ENCODE measurements around the gene MTHFSD. TPM values are rescaled to one million over a fixed set of nuclear protein-coding genes. Genes with fewer than 3 reads are reported as not detected.

Gene MTHFSD
- total and polyA plus RNA-seq, 10 of the 15 experiments (the other 5 are each of a cell fraction or from before 2014, with no cell fraction given) = 2.2 to 24.5 (median 18.1) TPM

GRCh38 chr16:86481607-86482006 is 73.4 kb downstream of the MTHFSD start:
- TF ChIP-seq TCF3 (IDR thresholded peaks at IDR 0.05; ENCODE audit: borderline replicate concordance, insufficient read depth, low read depth, low read length) = no peak
- TF ChIP-seq NR2C2 (IDR thresholded peaks at IDR 0.05; ENCODE audit: borderline replicate concordance, control insufficient read depth, insufficient read length, low read depth) = no peak
- TF ChIP-seq SMC3 (IDR thresholded peaks at IDR 0.05; ENCODE audit: borderline replicate concordance, low read length) = no peak
- no peak for TF ChIP-seq HDAC2 (IDR thresholded peaks at IDR 0.05)
- no peak for TF ChIP-seq ZNF384 (IDR thresholded peaks at IDR 0.05; ENCODE audit: borderline replicate concordance, low read depth, low read length)
- TF ChIP-seq ATF7 (IDR thresholded peaks at IDR 0.05; ENCODE audit: low read depth) = no peak
- no peak for TF ChIP-seq POLR2AphosphoS2 (IDR thresholded peaks at IDR 0.05; ENCODE audit: low read depth, low read length)
- TF ChIP-seq BCLAF1 (IDR thresholded peaks at IDR 0.05) = no peak
- TF ChIP-seq KAT2A (conservative IDR thresholded peaks at IDR 0.05; ENCODE audit: control insufficient read depth, low read depth, low read length) = no peak
- no peak for TF ChIP-seq TARDBP (IDR thresholded peaks at IDR 0.05; ENCODE audit: borderline replicate concordance)
- TF ChIP-seq ZBTB11 (CRISPR knock-in tag; IDR thresholded peaks at IDR 0.05) = no peak
- no peak for TF ChIP-seq SRF (IDR thresholded peaks at IDR 0.05; ENCODE audit: low read depth in 2 of 2, low read length in 2 of 2)
- no peak for TF ChIP-seq PML (IDR thresholded peaks at IDR 0.05; ENCODE audit: low read length)
- TF ChIP-seq POLR2A (IDR thresholded peaks at IDR 0.05; ENCODE audit: low read depth, low read length) = no peak
- no peak for TF ChIP-seq STAT3 (IDR thresholded peaks at IDR 0.05; ENCODE audit: low read depth, low read length)
- TF ChIP-seq, protein P1, sequence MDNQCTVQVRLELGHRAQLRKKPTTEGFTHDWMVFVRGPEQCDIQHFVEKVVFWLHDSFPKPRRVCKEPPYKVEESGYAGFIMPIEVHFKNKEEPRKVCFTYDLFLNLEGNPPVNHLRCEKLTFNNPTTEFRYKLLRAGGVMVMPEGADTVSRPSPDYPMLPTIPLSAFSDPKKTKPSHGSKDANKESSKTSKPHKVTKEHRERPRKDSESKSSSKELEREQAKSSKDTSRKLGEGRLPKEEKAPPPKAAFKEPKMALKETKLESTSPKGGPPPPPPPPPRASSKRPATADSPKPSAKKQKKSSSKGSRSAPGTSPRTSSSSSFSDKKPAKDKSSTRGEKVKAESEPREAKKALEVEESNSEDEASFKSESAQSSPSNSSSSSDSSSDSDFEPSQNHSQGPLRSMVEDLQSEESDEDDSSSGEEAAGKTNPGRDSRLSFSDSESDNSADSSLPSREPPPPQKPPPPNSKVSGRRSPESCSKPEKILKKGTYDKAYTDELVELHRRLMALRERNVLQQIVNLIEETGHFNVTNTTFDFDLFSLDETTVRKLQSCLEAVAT (IDR thresholded peaks at IDR 0.05) = no peak
- TF ChIP-seq CBFB (IDR thresholded peaks at IDR 0.05; ENCODE audit: low read depth) = no peak
- no peak for TF ChIP-seq HDGF (IDR thresholded peaks at IDR 0.05)
- no peak for TF ChIP-seq CEBPB (IDR thresholded peaks at IDR 0.05; ENCODE audit: borderline replicate concordance in 1 of 2, low read depth in 2 of 2, low read length in 2 of 2)
- TF ChIP-seq SIN3A (IDR thresholded peaks at IDR 0.05; ENCODE audit: low read depth, low read length) = no peak
- POLR2A ChIA-PET = no interaction called here
- no peaks in the 10 kb centered on the region; the same call in 2 of the 3 replicates for H3K9me3 ChIP-seq (replicated peaks; ENCODE audit: control insufficient read depth, insufficient read depth, low read length)
- no peaks in the 10 kb centered on the region for H3K36me3 ChIP-seq (ENCODE audit: control insufficient read depth in 2 of 2, insufficient read depth in 2 of 2, low read length in 1 of 2)
- no peak overlapping the region for H3K4me3 ChIP-seq
- no peak overlapping the region for H2AFZ ChIP-seq (ENCODE audit: control insufficient read depth, low read depth, low read length)
- H3K79me2 ChIP-seq (ENCODE audit: control insufficient read depth, insufficient read depth, low read length) = no peaks in the 10 kb centered on the region
- no peak overlapping the region for H3K9ac ChIP-seq (ENCODE audit: control insufficient read depth, insufficient read depth, low read length)
- peaks cover 3 to 8% of the 10 kb centered on the region in 2 experiments; a peak in 3 of 4 replicates for H3K27me3 ChIP-seq (replicated peaks in 1 of 2; ENCODE audit: control insufficient read depth in 2 of 2, insufficient read depth in 2 of 2, low read length in 1 of 2)
- H3K27ac ChIP-seq (ENCODE audit: control insufficient read depth, insufficient read depth) = no peak overlapping the region
- no peaks in the 10 kb centered on the region for H3K4me1 ChIP-seq (ENCODE audit: control insufficient read depth, insufficient read depth, low read length)
- WGBS (ENCODE audit: insufficient coverage, insufficient replicate concordance, low lambda C conversion rate, missing lambda C conversion rate) = 32% methylated on average over 3 of the region's 3 CpGs
- DNase-seq (ENCODE audit: low read depth, low spot score) = no peak
- H3K4me2 ChIP-seq (ENCODE audit: control insufficient read depth, insufficient read depth) = no peak overlapping the region
- CTCF ChIA-PET = no interaction called here
- RAD21 ChIA-PET (ENCODE audit: unreplicated experiment) = no interaction called here
- no TSS peak for BruUV-seq (replicated peaks)
- SMC1A ChIA-PET (ENCODE audit: uncharacterized antibody, unreplicated experiment) = no interaction called here
- FAIRE-seq = no peak
- in situ Hi-C loops (cut with MboI) = no loop called here
- intact Hi-C loops (cut with micrococcal nuclease; ENCODE audit: unreplicated experiment) = no loop called here
- H4K20me1 ChIP-seq (ENCODE audit: control insufficient read depth, insufficient read depth) = no peaks in the 10 kb centered on the region
- ATAC-seq = no peak

Measured in GM12878 (cell line).